SK-N-SH treated with all-trans-retinoic acid at 6 μM for 48 hours (cell line): ENCODE results near the gene KLK14.

Experiments
- ZNF8 ChIP-seq: fragments of 450-650 bp; formaldehyde crosslinking; IDR thresholded peaks from 2 replicates; pipeline ENCODE4 v1.5.0; 2020; ENCODE audit warnings: mild to moderate bottlenecking, moderate library complexity
- TF ChIP-seq, protein P1 (sequence below): fragments of 250-450 bp; sonication (Bioruptor Pico); IDR thresholded peaks from 2 replicates; pipeline ENCODE4 v1.5.1; 2020; ENCODE audit warnings: low read depth, mild to moderate bottlenecking, moderate library complexity

DNA sequence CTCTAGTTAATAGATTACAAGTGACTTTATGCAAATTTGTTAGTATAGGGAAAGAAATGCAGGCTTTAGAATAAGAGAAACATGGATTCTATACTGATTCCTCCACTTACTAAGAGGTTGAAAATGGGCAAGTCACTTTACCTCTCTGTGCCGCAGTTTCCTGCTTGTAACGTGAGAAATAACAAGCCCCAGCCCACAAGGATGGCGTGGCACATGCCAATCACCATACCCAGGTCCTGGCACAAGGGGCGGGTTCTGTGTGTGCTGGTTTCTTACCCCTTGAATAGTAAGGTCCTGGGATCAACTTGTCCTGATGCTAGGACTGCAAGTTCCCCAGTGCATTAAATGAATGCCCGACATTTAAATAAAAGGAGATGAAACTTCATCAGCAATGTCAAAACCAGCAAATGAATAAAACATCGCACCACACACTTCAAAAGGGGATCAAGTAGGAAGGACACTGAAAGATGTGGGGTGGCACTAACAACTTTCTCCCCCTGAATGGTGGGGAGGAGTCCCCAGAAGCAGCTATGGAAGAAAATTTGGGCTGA, 34.1 kb upstream of the KLK14 start:
- TF ChIP-seq, protein P1, sequence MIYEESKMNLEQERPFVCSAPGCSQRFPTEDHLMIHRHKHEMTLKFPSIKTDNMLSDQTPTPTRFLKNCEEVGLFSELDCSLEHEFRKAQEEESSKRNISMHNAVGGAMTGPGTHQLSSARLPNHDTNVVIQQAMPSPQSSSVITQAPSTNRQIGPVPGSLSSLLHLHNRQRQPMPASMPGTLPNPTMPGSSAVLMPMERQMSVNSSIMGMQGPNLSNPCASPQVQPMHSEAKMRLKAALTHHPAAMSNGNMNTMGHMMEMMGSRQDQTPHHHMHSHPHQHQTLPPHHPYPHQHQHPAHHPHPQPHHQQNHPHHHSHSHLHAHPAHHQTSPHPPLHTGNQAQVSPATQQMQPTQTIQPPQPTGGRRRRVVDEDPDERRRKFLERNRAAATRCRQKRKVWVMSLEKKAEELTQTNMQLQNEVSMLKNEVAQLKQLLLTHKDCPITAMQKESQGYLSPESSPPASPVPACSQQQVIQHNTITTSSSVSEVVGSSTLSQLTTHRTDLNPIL (CRISPR knock-in tag) = no peak
- no peak for TF ChIP-seq ZNF8 (CRISPR knock-in tag)
